ENCODE results near the gene L1TD1.
"Not testable (repeated sequence)": the region's sequence is repeated elsewhere in the genome, so short reads cannot be mapped to it uniquely, and the experiment has no call there.

L1TD1 gene

DNA sequence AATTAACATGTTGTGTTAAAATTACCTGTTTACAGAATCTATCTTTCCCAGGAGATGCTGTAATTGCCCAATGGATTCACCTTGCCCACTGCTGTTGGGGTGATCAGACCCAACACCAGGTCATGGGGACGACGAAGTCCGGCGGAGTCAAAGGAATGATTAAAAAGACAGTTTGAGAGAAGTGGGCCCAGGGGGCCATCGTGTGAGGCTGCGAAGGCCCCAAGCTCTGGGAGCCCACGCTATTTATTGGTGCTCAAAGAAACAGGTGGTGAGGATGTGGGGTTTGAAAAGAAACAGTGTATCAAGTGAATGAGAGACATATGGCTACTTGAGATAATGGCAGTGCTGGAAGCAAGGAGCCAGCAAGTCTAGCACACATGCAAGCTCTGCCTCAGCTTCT is 16.3 kb upstream of the L1TD1 start:
- no peak for DNase-seq (ENCODE audit: extremely low spot score)
- ChIA-PET POLR2A (no interaction called here), CTCF (no interaction called here)
- TF ChIP-seq CTBP1 (IDR thresholded peaks at IDR 0.05; ENCODE audit: borderline replicate concordance) (no peak), HDGF (IDR thresholded peaks at IDR 0.05; ENCODE audit: borderline replicate concordance) (no peak), SUZ12 (IDR thresholded peaks at IDR 0.05) (no peak), L3MBTL2 (conservative IDR thresholded peaks at IDR 0.05) (no peak), SP1 (IDR thresholded peaks at IDR 0.05) (no peak), ARNT (IDR thresholded peaks at IDR 0.05) (no peak), LEF1 (IDR thresholded peaks at IDR 0.05; ENCODE audit: borderline replicate concordance) (no peak), FOXM1 (IDR thresholded peaks at IDR 0.05; ENCODE audit: borderline replicate concordance) (no peak), ZNF384 (IDR thresholded peaks at IDR 0.05) (no peak), FOXA1 (IDR thresholded peaks at IDR 0.05) (no peak), FOXK2 (IDR thresholded peaks at IDR 0.05) (no peak)

DNA sequence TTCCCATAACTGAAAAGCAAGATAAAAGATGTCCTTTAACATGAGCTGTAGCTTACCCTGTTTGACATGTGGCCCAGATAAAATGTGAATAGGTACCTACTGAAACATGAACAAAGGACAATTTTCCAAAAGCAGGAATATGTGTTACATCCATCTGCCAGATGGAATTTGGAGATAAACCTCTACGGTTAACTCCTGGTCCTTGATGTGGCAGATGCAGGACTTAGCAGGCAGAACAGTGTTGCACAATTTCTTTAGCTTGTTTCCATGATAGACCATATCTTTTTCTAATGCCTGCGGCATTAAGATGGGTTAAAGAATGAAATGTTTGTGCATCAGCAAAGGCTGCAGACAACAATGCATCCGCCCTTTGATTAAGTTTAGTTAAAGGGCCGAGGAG is 14.6 kb upstream of the L1TD1 start:
- CTCF ChIA-PET; POLR2A ChIA-PET; DNase-seq (ENCODE audit: extremely low spot score): not testable (repeated sequence)

DNA sequence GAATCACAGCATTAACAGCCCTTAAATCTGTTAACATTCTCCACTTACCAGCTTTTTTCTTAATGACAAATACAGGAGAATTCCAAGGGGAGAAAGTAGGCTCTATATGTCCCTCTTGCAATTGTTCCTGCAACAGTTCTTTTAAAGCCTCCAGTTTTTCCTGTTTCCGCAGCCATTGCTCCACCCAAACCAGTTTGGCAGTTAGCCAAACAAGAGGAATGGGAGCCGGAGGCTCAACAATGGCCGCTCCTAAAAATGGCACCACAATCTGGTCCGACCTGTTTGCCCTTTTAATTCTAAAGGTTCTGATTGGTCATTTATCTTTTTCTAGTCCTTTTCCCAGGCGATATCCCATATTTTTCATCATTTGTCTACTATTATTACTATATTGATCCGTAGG is 14.0 kb upstream of the L1TD1 start:
- TF ChIP-seq SP1 (IDR thresholded peaks at IDR 0.05): no peak
- no peak for TF ChIP-seq HDGF (IDR thresholded peaks at IDR 0.05; ENCODE audit: borderline replicate concordance)
- POLR2A ChIA-PET: no interaction called here
- CTCF ChIA-PET: no interaction called here
- DNase-seq (ENCODE audit: extremely low spot score): no peak

DNA sequence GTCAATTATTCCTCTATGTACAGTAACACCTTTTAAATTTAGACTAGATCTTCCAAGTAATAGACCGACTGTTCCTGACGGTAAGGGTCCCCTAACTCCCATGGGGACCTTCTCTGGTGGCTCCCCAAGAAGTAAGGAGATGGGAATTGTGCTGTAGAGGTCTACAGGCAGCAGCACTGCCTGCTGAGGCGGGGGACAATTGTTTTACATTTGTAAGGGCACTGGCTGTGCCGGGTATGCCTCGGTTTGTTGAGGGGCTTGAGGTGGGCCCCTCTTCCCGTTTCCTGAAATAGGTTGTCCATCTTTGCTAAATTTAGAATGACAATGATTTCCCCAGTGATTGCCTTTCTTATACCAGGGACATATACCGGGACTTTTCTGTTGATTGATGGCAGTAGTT is 13.1 kb upstream of the L1TD1 start:
- ChIA-PET POLR2A (no interaction called here), CTCF (no interaction called here)
- no peak for DNase-seq (ENCODE audit: extremely low spot score)
- TF ChIP-seq NFRKB (IDR thresholded peaks at IDR 0.05): no peak

DNA sequence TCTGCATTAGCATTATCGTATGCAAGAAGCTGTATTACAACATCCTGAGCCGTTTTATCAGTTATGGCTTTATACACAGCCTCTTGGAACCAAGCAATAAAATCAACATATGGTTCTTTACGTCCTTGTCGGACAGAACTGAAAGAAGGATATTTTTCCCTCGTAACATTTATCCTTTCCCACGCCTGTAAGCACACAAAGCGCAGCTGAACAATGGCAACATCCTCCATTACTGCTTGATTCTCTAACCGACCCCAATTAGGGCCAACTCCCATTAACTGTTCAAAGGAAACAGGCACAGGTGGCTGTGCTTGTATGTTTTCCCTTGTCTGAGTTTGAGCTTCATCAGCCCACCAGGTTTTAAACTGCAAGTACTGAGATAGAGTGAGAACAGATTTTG is 12.5 kb upstream of the L1TD1 start:
- POLR2A ChIA-PET; CTCF ChIA-PET; DNase-seq (ENCODE audit: extremely low spot score): not testable (repeated sequence)

DNA sequence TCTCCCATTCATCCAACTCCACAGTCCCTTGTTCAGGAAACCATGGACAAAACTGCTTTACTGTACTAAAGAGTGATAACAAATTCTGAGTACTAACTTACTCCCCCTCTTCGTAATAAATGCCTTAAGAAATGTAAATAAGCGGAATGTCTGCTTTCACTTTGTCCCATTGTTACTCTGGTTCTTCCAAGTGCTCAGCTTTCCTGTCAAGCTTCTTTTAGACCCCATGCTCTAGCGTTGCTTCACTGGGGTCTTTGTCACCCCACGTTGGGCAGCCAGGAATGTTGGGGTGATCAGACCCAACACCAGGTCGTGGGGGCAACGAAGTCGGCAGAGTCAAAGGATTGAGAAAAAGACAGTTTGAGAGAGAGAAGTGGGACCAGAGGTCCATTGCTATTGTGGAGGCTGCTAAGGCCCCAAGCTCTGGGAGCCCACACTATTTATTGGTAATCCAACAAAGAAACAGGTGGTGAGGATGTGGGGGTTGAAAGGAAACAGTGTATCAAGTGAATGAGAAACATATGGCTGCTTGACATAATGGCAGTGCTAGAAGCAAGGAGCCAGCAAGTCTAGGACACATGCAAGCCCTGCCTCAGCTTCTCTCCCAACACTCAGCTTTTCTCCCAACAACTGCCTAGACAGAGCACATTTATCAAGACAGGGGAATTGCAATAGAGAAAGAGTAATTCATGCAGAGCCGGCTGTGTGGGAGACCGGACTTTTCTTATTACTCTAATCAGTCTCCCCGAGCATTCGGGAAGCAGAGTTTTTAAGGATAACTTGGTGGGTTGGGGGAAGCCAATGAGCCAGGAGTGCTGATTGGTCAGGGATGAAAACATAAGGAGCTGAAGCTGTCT is 11.3 kb upstream of the L1TD1 start:
- DNase-seq (ENCODE audit: extremely low spot score); POLR2A ChIA-PET: not testable (repeated sequence)
- CTCF ChIA-PET: interaction anchor here (1.3 kb wide), 1 partner anchor 15 kb away, joined by 3 read pairs; no protein-coding TSS in a partner anchor

DNA sequence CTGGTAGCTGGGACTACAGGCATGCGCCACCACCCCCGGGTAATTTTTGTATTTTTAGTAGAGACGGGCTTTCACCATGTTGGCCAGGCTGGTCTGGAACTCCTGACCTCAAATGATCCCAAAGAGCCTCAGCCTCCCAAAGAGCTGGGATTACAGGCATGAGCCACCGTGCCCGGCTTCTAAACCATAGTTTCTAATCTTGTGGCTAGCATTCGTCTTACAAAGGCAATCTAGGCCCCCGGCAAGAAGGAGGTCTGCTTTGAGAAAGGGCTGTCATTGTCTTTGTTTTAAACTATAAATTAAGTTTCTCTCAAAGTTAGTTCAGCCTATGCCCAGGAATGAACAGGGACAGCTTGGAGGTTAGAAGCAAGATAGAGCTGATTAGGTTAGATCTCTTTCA is 10.3 kb upstream of the L1TD1 start:
- ChIA-PET CTCF (interaction anchor here (0.6 to 1.3 kb wide), 3 partner anchors 14 to 17 kb away, joined by 3 to 5 read pairs (median 3); no protein-coding TSS in a partner anchor), POLR2A (no interaction called here)
- DNase-seq (ENCODE audit: extremely low spot score): no peak
- TF ChIP-seq TARDBP (IDR thresholded peaks at IDR 0.05) (no peak), FOXK2 (IDR thresholded peaks at IDR 0.05) (no peak), ARNT (IDR thresholded peaks at IDR 0.05) (no peak), ELF4 (IDR thresholded peaks at IDR 0.05) (no peak), CTBP1 (IDR thresholded peaks at IDR 0.05; ENCODE audit: borderline replicate concordance) (no peak), FOXA1 (IDR thresholded peaks at IDR 0.05) (no peak), SP1 (IDR thresholded peaks at IDR 0.05) (no peak), L3MBTL2 (conservative IDR thresholded peaks at IDR 0.05) (no peak), NFRKB (IDR thresholded peaks at IDR 0.05) (no peak), BHLHE40 (IDR thresholded peaks at IDR 0.05; ENCODE audit: borderline replicate concordance) (no peak), SUZ12 (IDR thresholded peaks at IDR 0.05) (no peak), FOXM1 (IDR thresholded peaks at IDR 0.05; ENCODE audit: borderline replicate concordance) (no peak), LEF1 (IDR thresholded peaks at IDR 0.05; ENCODE audit: borderline replicate concordance) (no peak), ZNF384 (IDR thresholded peaks at IDR 0.05) (no peak), HDGF (IDR thresholded peaks at IDR 0.05; ENCODE audit: borderline replicate concordance) (no peak)
- TF ChIP-seq, protein P1, sequence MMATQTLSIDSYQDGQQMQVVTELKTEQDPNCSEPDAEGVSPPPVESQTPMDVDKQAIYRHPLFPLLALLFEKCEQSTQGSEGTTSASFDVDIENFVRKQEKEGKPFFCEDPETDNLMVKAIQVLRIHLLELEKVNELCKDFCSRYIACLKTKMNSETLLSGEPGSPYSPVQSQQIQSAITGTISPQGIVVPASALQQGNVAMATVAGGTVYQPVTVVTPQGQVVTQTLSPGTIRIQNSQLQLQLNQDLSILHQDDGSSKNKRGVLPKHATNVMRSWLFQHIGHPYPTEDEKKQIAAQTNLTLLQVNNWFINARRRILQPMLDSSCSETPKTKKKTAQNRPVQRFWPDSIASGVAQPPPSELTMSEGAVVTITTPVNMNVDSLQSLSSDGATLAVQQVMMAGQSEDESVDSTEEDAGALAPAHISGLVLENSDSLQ (IDR thresholded peaks at IDR 0.05): no peak

DNA sequence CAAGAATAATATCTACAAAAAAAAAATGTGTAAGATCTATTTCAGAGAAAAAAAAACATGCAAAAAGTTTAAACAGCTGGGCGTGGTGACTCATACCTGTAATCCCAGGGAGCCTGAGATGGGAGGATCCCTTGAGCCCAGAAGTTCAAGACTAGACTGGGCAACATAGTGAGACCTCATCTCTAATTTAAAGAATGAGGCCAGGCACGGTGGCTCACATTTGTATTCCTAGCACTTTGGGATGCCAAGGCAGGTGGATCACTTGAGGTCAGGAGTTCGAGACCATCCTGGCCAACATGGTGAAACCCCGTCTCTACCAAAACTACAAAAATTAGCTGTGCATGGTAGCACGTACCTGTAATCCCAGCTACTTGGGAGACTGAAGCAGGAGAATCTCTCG is 9.4 kb upstream of the L1TD1 start:
- CTCF ChIA-PET: interaction anchor here (1.3 kb wide), 1 partner anchor 13 kb away, joined by 3 read pairs; no protein-coding TSS in a partner anchor
- DNase-seq (ENCODE audit: extremely low spot score); POLR2A ChIA-PET: not testable (repeated sequence)

DNA sequence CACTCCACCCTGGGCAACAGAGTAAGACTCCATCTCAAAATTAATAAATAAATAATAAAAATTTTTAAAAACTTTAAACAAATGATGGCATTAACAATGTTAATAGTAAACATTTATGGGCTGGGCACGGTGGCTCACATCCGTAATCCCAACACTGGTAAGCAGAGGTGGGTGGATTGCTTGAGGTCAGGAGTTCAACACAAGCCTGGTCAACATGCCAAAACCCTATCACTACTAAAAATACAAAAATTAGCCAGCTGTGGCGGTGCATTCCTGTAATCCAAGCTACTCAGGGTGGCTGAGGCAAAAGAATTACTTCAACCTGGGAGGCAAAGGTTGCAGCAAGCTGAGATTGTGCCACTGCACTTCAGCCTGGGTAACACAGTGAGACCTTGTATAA is 9.0 kb upstream of the L1TD1 start:
- ChIA-PET CTCF (no interaction called here), POLR2A (no interaction called here)

More for the DNA sequence above, 9.0 kb upstream of the L1TD1 start:
- no peak for DNase-seq (ENCODE audit: extremely low spot score)
- no peak for TF ChIP-seq LEF1 (IDR thresholded peaks at IDR 0.05; ENCODE audit: borderline replicate concordance)
- TF ChIP-seq SUZ12 (IDR thresholded peaks at IDR 0.05): no peak
- TF ChIP-seq L3MBTL2 (conservative IDR thresholded peaks at IDR 0.05): no peak
